HCT116 (cell line): Measurements from ENCODE around the gene ELK3. TPM values are rescaled to one million over a fixed set of nuclear protein-coding genes. Genes with fewer than 3 reads are reported as not detected.

Experiments
- ATAC-seq: fragments of 200-7000 bp; cut with Tn5 transposase; 2 replicates; pipeline ENCODE4 v1.9.1; 2020; ENCODE audit warnings: mild to moderate bottlenecking, moderate library complexity
- BruUV-seq: library from RNA; stranded (reverse); fragments of 400-500 nt; replicated peaks from 2 replicates; lab custom pipeline; 2021; lab: Mats Ljungman, UMichigan
- CTCF ChIA-PET: fragments of 300-600 bp; sonication (Branson Sonifier 250); formaldehyde crosslinking; loops from one replicate; lab custom pipeline; 2021; ENCODE audit warnings: antibody characterized with exemption; lab: Charles Lee
- POLR2A ChIA-PET: fragments of 300-600, 350-600 bp; sonication (Branson Sonifier 250); formaldehyde crosslinking; loops from one replicate; lab custom pipeline; 2021; ENCODE audit warnings: antibody characterized with exemption; lab: Charles Lee
- RAD21 ChIA-PET, 2 experiments: fragments of 300-600 bp; sonication (Branson Sonifier 250); formaldehyde crosslinking; loops; one replicate each; lab custom pipeline; 2023; ENCODE audit warnings: low total read pairs in 2 of 2; ENCODE audit not compliant: uncharacterized antibody in 2 of 2, unreplicated experiment in 2 of 2, low non-redundant PET in 1 of 2; lab: Charles Lee
- DNase-seq: peaks from one replicate; pipeline ENCODE4 v3.0.0-alpha.2; 2010; ENCODE audit warnings: low read depth, low spot score
- H2AFZ ChIP-seq: fragments of 200-600 bp; shearing (Covaris generic), sonication (generic); 2 replicates; pipeline ENCODE4 v1.6.1; 2017; ENCODE audit warnings: low read depth, mixed run types, mixed read lengths, antibody characterized with exemption, low read length; ENCODE audit not compliant: poor library complexity, severe bottlenecking
- H3K27ac ChIP-seq: 2 replicates; pipeline ENCODE4 v1.5.1; 2012; ENCODE audit warnings: low read depth, low read length
- H3K27me3 ChIP-seq: fragments of 200-600 bp; sonication (generic); 2 replicates; pipeline ENCODE4 v1.6.1; 2016; ENCODE audit warnings: mixed run types, low read length, mixed read lengths; ENCODE audit not compliant: insufficient read depth
- H3K36me3 ChIP-seq, 2 experiments: fragments of 200-500 bp in 1 of 2; fragments of 200-600 bp in 1 of 2; sonication (Bioruptor generic) in 1 of 2; sonication (generic) in 1 of 2; 2 replicates each; pipeline versions ENCODE4 v1.5.1 to v1.6.1; 2014 to 2016; ENCODE audit warnings: low read length in 2 of 2, inconsistent platforms in 1 of 2, mixed read lengths in 1 of 2, mixed run types in 1 of 2; ENCODE audit not compliant: insufficient read depth in 2 of 2, control insufficient read depth in 1 of 2
- H3K4me1 ChIP-seq, 2 experiments: fragments of 200-600 bp in 1 of 2; sonication (generic) in 1 of 2; 2 replicates each; pipeline versions ENCODE4 v1.5.1 to v1.6.1; 2012 to 2017; ENCODE audit warnings: low read length in 2 of 2, inconsistent platforms in 1 of 2, mild to moderate bottlenecking in 1 of 2, mixed read lengths in 1 of 2, mixed run types in 1 of 2, moderate library complexity in 1 of 2; ENCODE audit not compliant: insufficient read depth in 2 of 2, control insufficient read depth in 1 of 2
- H3K4me2 ChIP-seq: fragments of 200-600 bp; sonication (generic); 2 replicates; pipeline ENCODE4 v1.6.1; 2017; ENCODE audit warnings: mixed run types, low read length, mixed read lengths
- H3K4me3 ChIP-seq, 2 experiments: fragments of 200-600 bp in 1 of 2; sonication (generic) in 1 of 2; replicated peaks in 1 of 2; 2 replicates each; pipeline ENCODE4 v1.5.1; 2011 to 2016; ENCODE audit warnings: low read length in 2 of 2, control low read depth in 1 of 2, low read depth in 1 of 2, mild to moderate bottlenecking in 1 of 2, mixed read lengths in 1 of 2, mixed run types in 1 of 2
- H3K79me2 ChIP-seq: fragments of 200-600 bp; sonication (generic); 2 replicates; pipeline ENCODE4 v1.6.1; 2017; ENCODE audit warnings: mild to moderate bottlenecking, mixed run types, low read length, moderate library complexity, mixed read lengths; ENCODE audit not compliant: insufficient read depth
- H3K9ac ChIP-seq: fragments of 200-600 bp; sonication (generic); 2 replicates; pipeline ENCODE4 v1.6.1; 2016; ENCODE audit warnings: low read length, mixed read lengths
- H3K9me2 ChIP-seq: fragments of 200-600 bp; sonication (generic), shearing (Covaris generic); 2 replicates; pipeline ENCODE4 v1.6.1; 2017; ENCODE audit warnings: mixed run types, mild to moderate bottlenecking, moderate library complexity; ENCODE audit not compliant: insufficient read depth
- H3K9me3 ChIP-seq, 2 experiments: fragments of 200-500 bp in 1 of 2; fragments of 200-600 bp in 1 of 2; sonication (Bioruptor generic) in 1 of 2; sonication (generic) in 1 of 2; 2 replicates each; pipeline ENCODE4 v1.6.1; 2014 to 2017; ENCODE audit warnings: low read length in 2 of 2, mixed read lengths in 2 of 2, inconsistent platforms in 1 of 2, low read depth in 1 of 2, mild to moderate bottlenecking in 1 of 2, mixed run types in 1 of 2, moderate library complexity in 1 of 2; ENCODE audit not compliant: control insufficient read depth in 1 of 2, insufficient read depth in 1 of 2
- H4K20me1 ChIP-seq: fragments of 200-600 bp; sonication (generic), shearing (Covaris generic); 2 replicates; pipeline ENCODE4 v1.6.1; 2017; ENCODE audit warnings: mixed run types, mild to moderate bottlenecking, moderate library complexity; ENCODE audit not compliant: insufficient read depth
- CEBPB ChIP-seq: IDR thresholded peaks from 2 replicates; pipeline ENCODE4 v1.6.1; 2012; ENCODE audit warnings: low read depth
- CTCF ChIP-seq, 3 experiments: fragments of 200-600 bp in 1 of 3; sonication (generic) in 1 of 3; IDR thresholded peaks in 2 of 3; conservative IDR thresholded peaks in 1 of 3; 2 replicates each; pipeline ENCODE4 v1.5.1; 2012 to 2017; ENCODE audit warnings: low read depth in 2 of 3, low read length in 2 of 3, antibody characterized with exemption in 1 of 3, borderline replicate concordance in 1 of 3, control low read depth in 1 of 3, mild to moderate bottlenecking in 1 of 3, mixed read lengths in 1 of 3, mixed run types in 1 of 3, moderate library complexity in 1 of 3; ENCODE audit not compliant: insufficient read depth in 1 of 3
- EGR1 ChIP-seq: IDR thresholded peaks from 2 replicates; pipeline ENCODE4 v1.6.1; 2012; ENCODE audit warnings: low read depth
- ELF1 ChIP-seq: IDR thresholded peaks from 2 replicates; pipeline ENCODE4 v1.6.1; 2012; ENCODE audit warnings: low read depth, borderline replicate concordance
- EZH2 ChIP-seq: fragments of 200-600 bp; sonication (generic); IDR thresholded peaks from 2 replicates; pipeline ENCODE4 v1.6.1; 2017; ENCODE audit warnings: antibody characterized with exemption, mixed run types
- EZH2phosphoT487 ChIP-seq: fragments of 200-600 bp; IDR thresholded peaks from 2 replicates; pipeline ENCODE4 v1.6.1; 2018; ENCODE audit warnings: antibody characterized with exemption, borderline replicate concordance
- JUND ChIP-seq: IDR thresholded peaks from 2 replicates; pipeline ENCODE4 v1.6.1; 2012
- POLR2A ChIP-seq: IDR thresholded peaks from 2 replicates; pipeline ENCODE4 v1.7.0; 2011; ENCODE audit warnings: borderline replicate concordance; ENCODE audit not compliant: insufficient read depth, insufficient read length; ENCODE audit errors: extremely low read depth
- POLR2AphosphoS5 ChIP-seq: IDR thresholded peaks from 2 replicates; pipeline ENCODE4 v1.6.1; 2011; ENCODE audit warnings: mild to moderate bottlenecking, low read depth, low read length, moderate library complexity
- SP1 ChIP-seq: IDR thresholded peaks from 2 replicates; pipeline ENCODE4 v1.6.1; 2012; ENCODE audit warnings: low read depth
- SRF ChIP-seq: IDR thresholded peaks from 2 replicates; pipeline ENCODE4 v1.6.1; 2012; ENCODE audit warnings: low read depth
- TCF7L2 ChIP-seq: IDR thresholded peaks from 2 replicates; pipeline ENCODE4 v1.7.0; 2011; ENCODE audit warnings: borderline replicate concordance, inconsistent platforms; ENCODE audit not compliant: insufficient read depth, insufficient read length; ENCODE audit errors: extremely low read depth
- YY1 ChIP-seq: IDR thresholded peaks from 2 replicates; pipeline ENCODE4 v1.6.1; 2011; ENCODE audit warnings: low read length, low read depth, moderate library complexity, mild to moderate bottlenecking; ENCODE audit not compliant: insufficient replicate concordance; ENCODE audit errors: extremely low read depth
- intact Hi-C: fragments of 100-400 bp; cut with micrococcal nuclease; formaldehyde crosslinking; loops from 2 replicates; pipeline ENCODE4 v1.10.0; 2022
- total RNA-seq: library from RNA; stranded (reverse); gene quantifications from one replicate; pipeline ENCODE4 v1.2.1, GENCODE V29; 2021; ENCODE audit not compliant: unreplicated experiment
- TF ChIP-seq, protein P1 (sequence below): IDR thresholded peaks from 2 replicates; pipeline ENCODE4 v1.6.1; 2012

ELK3 gene
- total RNA-seq, 1 experiment from 2014 or later = 45.6 TPM

DNA sequence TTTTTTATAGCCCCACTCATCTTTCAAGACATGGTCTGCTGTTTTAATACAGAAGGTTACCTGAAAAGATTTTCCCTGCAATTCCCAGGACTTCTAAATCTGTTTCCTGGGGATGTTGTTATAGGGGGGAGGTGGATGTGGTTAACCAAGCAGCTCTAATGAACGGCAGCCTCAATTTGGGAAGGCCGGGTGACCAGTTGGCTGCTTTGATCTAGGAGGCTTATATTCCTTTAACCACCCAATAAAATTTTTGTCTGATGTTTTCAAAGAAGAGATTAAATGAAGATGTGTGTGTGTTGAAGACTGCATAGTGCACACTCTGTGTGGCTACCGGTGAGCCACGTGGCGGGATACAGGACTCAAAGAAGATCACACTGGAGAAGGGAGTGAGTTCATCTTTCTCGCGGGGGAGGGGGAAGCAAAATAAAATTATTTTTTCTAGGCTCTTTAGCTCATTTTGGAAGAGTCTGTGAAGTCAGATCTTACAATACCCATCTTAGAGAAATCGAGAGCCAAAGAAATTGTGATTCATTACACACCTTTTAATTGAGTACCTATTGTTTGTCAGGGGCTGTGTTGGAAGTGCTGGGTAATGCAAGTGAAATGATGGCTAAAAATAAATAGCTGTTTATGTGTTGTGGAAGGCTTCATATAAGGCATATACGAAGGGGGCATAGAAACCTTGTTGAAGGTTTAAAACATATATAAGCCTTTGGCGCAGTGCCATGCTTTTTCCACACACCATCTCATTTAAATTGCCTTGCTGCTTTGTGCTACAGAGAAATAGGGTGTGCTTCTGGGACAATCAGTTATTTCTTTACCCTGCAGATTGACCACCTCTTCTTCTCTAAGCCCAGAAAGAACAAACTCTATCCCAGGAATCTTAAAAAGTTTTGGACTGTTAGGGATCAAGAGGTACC lies 18.5 kb downstream of the ELK3 start:
- CTCF ChIA-PET = no interaction called here
- no peaks in the 10 kb centered on the region for H3K27me3 ChIP-seq
- intact Hi-C loops = no loop called here
- H3K79me2 ChIP-seq = peaks cover 84% of the 10 kb centered on the region
- H3K4me3 ChIP-seq = no peak overlapping the region
- H2AFZ ChIP-seq = no peak overlapping the region
- H4K20me1 ChIP-seq = no peaks in the 10 kb centered on the region
- DNase-seq (no peak), ATAC-seq (no peak)
- RAD21 ChIA-PET = no interaction called here
- TF ChIP-seq POLR2AphosphoS5 (no peak), SP1 (no peak), SRF (no peak), CEBPB (no peak), EZH2 (no peak), ELF1 (no peak), CTCF (IDR thresholded peaks at IDR 0.05 in 2 of 3, conservative IDR thresholded peaks at IDR 0.05 in 1 of 3; ENCODE audit: borderline replicate concordance in 1 of 3, insufficient read depth in 1 of 3, low read depth in 2 of 3, low read length in 2 of 3) (no peak), YY1 (no peak), JUND (no peak), EZH2phosphoT487 (no peak), TCF7L2 (no peak), POLR2A (no peak), EGR1 (no peak)
- TF ChIP-seq, protein P1, sequence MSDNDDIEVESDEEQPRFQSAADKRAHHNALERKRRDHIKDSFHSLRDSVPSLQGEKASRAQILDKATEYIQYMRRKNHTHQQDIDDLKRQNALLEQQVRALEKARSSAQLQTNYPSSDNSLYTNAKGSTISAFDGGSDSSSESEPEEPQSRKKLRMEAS = no peak
- TF ChIP-seq, all 23 proteins: peak for 0
- H3K4me2 ChIP-seq = no peak overlapping the region
- no peaks in the 10 kb centered on the region for H3K9me2 ChIP-seq
- no peak overlapping the region for H3K9ac ChIP-seq
- 0 out of 4 replicates have a peak, but pooled peaks cover 0 to 9% of the 10 kb centered on the region in 2 experiments for H3K36me3 ChIP-seq
- POLR2A ChIA-PET = no interaction called here
- no peak overlapping the region for H3K27ac ChIP-seq
- no peaks in the 10 kb centered on the region for H3K9me3 ChIP-seq
- peaks cover 0 to 12% of the 10 kb centered on the region in 2 experiments; a peak in 2 of 4 replicates for H3K4me1 ChIP-seq
- no TSS peak for BruUV-seq
